RWPE1 (cell line): ENCODE results near the gene LRRN3.

ENCODE experiments used
- CTCF ChIA-PET: fragments of 350-600 bp; sonication (Branson Sonifier 250); formaldehyde crosslinking; extraction: SDS; loops from one replicate; lab custom pipeline; 2021; lab: Yijun Ruan, JAX
- POLR2A ChIA-PET: fragments of 400-600 bp; formaldehyde crosslinking; extraction: SDS; loops from one replicate; lab custom pipeline; 2020; ENCODE audit warnings: antibody characterized with exemption; ENCODE audit not compliant: low non-redundant PET; lab: Yijun Ruan, JAX
- DNase-seq: peaks from one replicate; pipeline ENCODE4 v3.0.0; 2012; ENCODE audit warnings: low spot score
- H3K27ac ChIP-seq: fragments of 450-650 bp; 2 replicates; pipeline ENCODE4 v1.5.1; 2017
- CTCF ChIP-seq: fragments of 450-650 bp; conservative IDR thresholded peaks from 2 replicates; pipeline ENCODE4 v1.5.1; 2017; ENCODE audit warnings: low read depth, mild to moderate bottlenecking

LRRN3 gene

GRCh38 chr7:111090846-111091245 lies at the start of gene LRRN3:
TSS of gene LRRN3 (plus strand) at chr7:111091127. CDS start at chr7:111122773, 31,646 bp downstream.
- POLR2A ChIA-PET: no interaction called here
- TF ChIP-seq CTCF: no peak
- CTCF ChIA-PET: interaction anchor here (0.6 to 0.8 kb wide), 2 partner anchors 86 to 230 kb away, joined by 3 to 5 read pairs; no protein-coding TSS in a partner anchor
- no peak within 1 kb of the TSS for H3K27ac ChIP-seq
- DNase-seq: no peak

GRCh38 chr7:111041577-111041976 lies 49.4 kb upstream of the LRRN3 start:
- no peak for TF ChIP-seq CTCF
- POLR2A ChIA-PET: no interaction called here
- no peak overlapping the region for H3K27ac ChIP-seq
- CTCF ChIA-PET: no interaction called here
- DNase-seq: no peak

- H3K27ac ChIP-seq: no peak overlapping the region
- ChIA-PET CTCF (no interaction called here), POLR2A (no interaction called here)
- TF ChIP-seq CTCF: no peak
- no peak for DNase-seq
Measured at GRCh38 chr7:111042842-111043241, 48.1 kb upstream of the LRRN3 start.

- DNase-seq: no peak
- POLR2A ChIA-PET: no interaction called here
- H3K27ac ChIP-seq: no peak overlapping the region
- no peak for TF ChIP-seq CTCF
- CTCF ChIA-PET: no interaction called here
Measured at GRCh38 chr7:111043561-111043960, 47.4 kb upstream of the LRRN3 start.

GRCh38 chr7:111045449-111045848 lies 45.5 kb upstream of the LRRN3 start:
- CTCF ChIA-PET: interaction anchor here (0.6 kb wide), 1 partner anchor 20 kb away, joined by 3 read pairs; no protein-coding TSS in a partner anchor
- no peak overlapping the region for H3K27ac ChIP-seq
- TF ChIP-seq CTCF: no peak
- POLR2A ChIA-PET: no interaction called here
- DNase-seq: no peak

- CTCF ChIA-PET: interaction anchor here (0.7 kb wide), 1 partner anchor 65 kb away, joined by 4 read pairs; no protein-coding TSS in a partner anchor
- TF ChIP-seq CTCF: no peak
- no peak overlapping the region for H3K27ac ChIP-seq
- no peak for DNase-seq
- POLR2A ChIA-PET: no interaction called here
Measured at GRCh38 chr7:111047595-111047994, 43.3 kb upstream of the LRRN3 start.
